Measurements from ENCODE around the gene IQSEC1. TPM values are rescaled to one million over a fixed set of nuclear protein-coding genes. Genes with fewer than 3 reads are reported as not detected.

Gene IQSEC1
- total and polyA plus RNA-seq, 9 of the 15 experiments (the other 6 are each of a cell fraction or from before 2014, with no cell fraction given), result 0.56 to 39.0 (median 6.8) TPM

DNA sequence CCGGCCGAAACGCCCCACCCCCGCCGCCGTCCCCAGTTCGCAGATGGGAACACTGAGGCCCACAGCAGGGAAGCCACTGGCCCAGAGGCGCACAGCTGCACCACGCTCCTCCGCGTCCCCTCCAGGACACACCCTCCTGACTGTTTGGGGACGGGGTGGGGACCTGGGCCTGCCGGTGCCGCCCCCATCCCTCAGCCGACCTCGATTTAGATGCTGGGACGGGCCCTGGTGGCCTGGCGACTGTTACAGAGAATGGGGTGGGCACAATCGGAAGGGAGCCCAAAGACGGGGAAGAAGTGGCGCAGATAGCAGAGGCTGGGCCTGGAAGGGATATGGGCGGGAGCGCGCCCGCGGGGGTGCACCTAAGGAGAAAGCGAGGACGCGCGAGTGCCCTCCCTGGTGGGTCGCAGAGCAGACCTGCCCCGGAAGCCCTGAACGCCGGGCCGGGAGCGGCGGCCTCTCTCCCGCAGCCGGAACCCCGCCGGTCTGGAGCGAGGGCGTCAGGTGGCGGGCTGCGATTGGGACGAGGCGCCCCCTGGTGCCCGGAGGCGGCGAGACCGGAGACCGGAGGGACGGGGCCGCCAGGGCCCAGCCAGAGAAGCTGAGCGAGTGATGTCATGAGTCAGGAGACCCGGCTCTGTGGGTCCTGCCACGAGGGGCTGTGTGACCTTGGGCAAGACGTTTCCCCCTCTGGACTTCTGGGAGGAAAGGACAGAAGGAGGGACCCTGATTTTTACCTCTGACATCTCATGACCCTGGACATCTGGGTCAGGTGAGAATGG, 78.4 kb downstream of the IQSEC1 start (continued):
- peak; percentile 84; the same call in 1 of the 2 replicates for TF ChIP-seq TARDBP (IDR thresholded peaks at IDR 0.05)
- no peak for TF ChIP-seq FOS (IDR thresholded peaks at IDR 0.05; ENCODE audit: extremely low read depth, insufficient read length)
- TF ChIP-seq HOXB6 (CRISPR knock-in tag; IDR thresholded peaks at IDR 0.05; ENCODE audit: borderline replicate concordance), result no peak
- no peak; the same call in 1 of the 2 replicates for TF ChIP-seq CBFB (CRISPR knock-in tag; IDR thresholded peaks at IDR 0.05)
- peak; percentile 48; the same call in 1 of the 2 replicates for TF ChIP-seq RAD51 (IDR thresholded peaks at IDR 0.05; ENCODE audit: borderline replicate concordance, low read depth)
- TF ChIP-seq SNRNP70 (optimal IDR thresholded peaks at IDR 0.05; ENCODE audit: low read depth, low read length), result no peak
- TF ChIP-seq ZBTB7A (IDR thresholded peaks at IDR 0.05; ENCODE audit: borderline replicate concordance, control insufficient read depth, low read depth, low read length), result peak; percentile 96
- TF ChIP-seq STAT6 (CRISPR knock-in tag; IDR thresholded peaks at IDR 0.05), result peak; percentile 48; the same call in 1 of the 2 replicates
- peak; percentile 66; the same call in 1 of the 2 replicates for TF ChIP-seq DMBX1 (CRISPR knock-in tag; IDR thresholded peaks at IDR 0.05; ENCODE audit: borderline replicate concordance)
- peak; percentile 43; the same call in 1 of the 2 replicates for TF ChIP-seq E2F4 (CRISPR knock-in tag; IDR thresholded peaks at IDR 0.05; ENCODE audit: low read depth)
- peak; percentile 96; the same call in 1 of the 2 replicates for TF ChIP-seq ZC3H4 (CRISPR knock-in tag; IDR thresholded peaks at IDR 0.05; ENCODE audit: borderline replicate concordance)
- TF ChIP-seq DPF2 (IDR thresholded peaks at IDR 0.05), result no peak; the same call in 1 of the 2 replicates
- TF ChIP-seq NFE2 (IDR thresholded peaks at IDR 0.05; ENCODE audit: low read depth), result peak; percentile 44
- TF ChIP-seq, protein P1, sequence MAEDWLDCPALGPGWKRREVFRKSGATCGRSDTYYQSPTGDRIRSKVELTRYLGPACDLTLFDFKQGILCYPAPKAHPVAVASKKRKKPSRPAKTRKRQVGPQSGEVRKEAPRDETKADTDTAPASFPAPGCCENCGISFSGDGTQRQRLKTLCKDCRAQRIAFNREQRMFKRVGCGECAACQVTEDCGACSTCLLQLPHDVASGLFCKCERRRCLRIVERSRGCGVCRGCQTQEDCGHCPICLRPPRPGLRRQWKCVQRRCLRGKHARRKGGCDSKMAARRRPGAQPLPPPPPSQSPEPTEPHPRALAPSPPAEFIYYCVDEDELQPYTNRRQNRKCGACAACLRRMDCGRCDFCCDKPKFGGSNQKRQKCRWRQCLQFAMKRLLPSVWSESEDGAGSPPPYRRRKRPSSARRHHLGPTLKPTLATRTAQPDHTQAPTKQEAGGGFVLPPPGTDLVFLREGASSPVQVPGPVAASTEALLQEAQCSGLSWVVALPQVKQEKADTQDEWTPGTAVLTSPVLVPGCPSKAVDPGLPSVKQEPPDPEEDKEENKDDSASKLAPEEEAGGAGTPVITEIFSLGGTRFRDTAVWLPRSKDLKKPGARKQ (CRISPR knock-in tag; IDR thresholded peaks at IDR 0.05), result no peak
- TF ChIP-seq ZBTB26 (CRISPR knock-in tag; IDR thresholded peaks at IDR 0.05), result no peak
- TF ChIP-seq SMAD3 (CRISPR knock-in tag; conservative IDR thresholded peaks at IDR 0.05), result no peak
- no peak for TF ChIP-seq ZNF398 (CRISPR knock-in tag; IDR thresholded peaks at IDR 0.05)
